C4-2B (cell line): ENCODE measurements around the gene JAZF1.

Experiments
- CTCF ChIP-seq: fragments of 450-650 bp; conservative IDR thresholded peaks from 2 replicates; pipeline ENCODE4 v1.5.1; 2017; ENCODE audit warnings: mild to moderate bottlenecking
- ZFX ChIP-seq: fragments of 450-650 bp; IDR thresholded peaks from 2 replicates; pipeline ENCODE4 v1.6.1; 2017

- TF ChIP-seq CTCF, result no peak
- no peak for TF ChIP-seq ZFX
These were observed 225.0 kb downstream of the JAZF1 start for GRCh38 chr7:27955596-27955995.
